Right kidney (tissue), 1 donor: ENCODE results near the gene CPNE6.
"Not testable (repeated sequence)": the region's sequence is repeated elsewhere in the genome, so short reads cannot be mapped to it uniquely, and the experiment has no call there.

Experiments
- DNase-seq: peaks from one replicate; pipeline ENCODE4 v3.0.0-alpha.2; 2016

CPNE6 gene

GRCh38 chr14:24087004-24087403, 15.6 kb downstream of the CPNE6 start:
- no peak for DNase-seq

GRCh38 chr14:24088095-24088494, 16.7 kb downstream of the CPNE6 start:
- no peak for DNase-seq

GRCh38 chr14:24089890-24090289, 18.5 kb downstream of the CPNE6 start:
- DNase-seq: no peak

DNA sequence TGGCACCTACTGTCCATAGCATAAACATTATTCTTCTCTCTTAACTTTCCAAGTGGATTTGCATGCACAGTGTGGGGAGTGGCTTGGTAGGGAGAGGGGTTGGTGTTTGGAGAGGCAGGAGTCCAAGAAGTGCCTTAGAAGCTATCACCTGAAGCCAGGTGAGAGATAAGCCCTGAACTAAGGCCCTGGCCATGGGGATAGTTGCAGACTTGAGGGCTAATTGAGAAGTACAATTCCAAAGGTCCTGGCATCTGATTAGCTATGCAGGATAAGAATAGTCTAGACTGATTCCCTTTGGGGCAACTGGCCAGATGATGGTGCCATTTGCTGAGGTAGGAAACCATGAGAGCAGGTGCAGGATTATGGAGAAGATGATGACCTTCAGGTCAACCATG, 20.7 kb downstream of the CPNE6 start:
- DNase-seq: no peak

DNA sequence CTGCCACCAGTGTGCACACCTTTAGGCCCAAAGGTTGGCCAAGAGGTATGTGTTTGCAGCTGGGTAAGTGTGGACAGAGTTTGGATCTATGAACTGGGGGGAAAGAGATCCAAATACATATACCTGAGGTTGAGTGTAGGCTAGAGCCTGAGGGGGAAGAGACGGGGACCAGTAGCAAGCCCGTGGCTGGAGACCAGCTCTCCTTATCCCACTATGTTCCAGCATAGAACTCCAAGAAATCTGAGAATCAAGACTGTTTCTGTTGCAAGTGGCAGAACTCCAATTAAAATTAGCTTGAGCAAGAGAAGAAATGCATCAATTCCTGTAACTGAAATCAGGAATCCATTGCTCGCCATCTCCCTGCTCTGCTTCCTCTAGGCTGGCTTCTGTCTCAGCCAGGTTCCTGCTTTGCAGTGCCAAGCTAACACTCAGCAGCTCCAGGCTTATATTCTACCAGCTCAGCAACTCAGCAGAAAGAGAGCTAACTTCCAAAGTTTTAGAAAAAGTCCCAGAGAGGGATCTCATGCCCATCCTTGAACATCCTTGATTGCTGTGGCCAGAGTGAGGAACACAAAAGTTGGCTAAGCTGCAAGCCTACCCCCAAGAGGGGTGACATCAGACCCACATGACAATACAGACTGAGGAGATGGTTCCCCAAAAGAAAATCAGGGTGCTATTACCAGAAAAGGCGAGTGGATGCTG, 21.3 kb downstream of the CPNE6 start:
- no peak for DNase-seq

DNA sequence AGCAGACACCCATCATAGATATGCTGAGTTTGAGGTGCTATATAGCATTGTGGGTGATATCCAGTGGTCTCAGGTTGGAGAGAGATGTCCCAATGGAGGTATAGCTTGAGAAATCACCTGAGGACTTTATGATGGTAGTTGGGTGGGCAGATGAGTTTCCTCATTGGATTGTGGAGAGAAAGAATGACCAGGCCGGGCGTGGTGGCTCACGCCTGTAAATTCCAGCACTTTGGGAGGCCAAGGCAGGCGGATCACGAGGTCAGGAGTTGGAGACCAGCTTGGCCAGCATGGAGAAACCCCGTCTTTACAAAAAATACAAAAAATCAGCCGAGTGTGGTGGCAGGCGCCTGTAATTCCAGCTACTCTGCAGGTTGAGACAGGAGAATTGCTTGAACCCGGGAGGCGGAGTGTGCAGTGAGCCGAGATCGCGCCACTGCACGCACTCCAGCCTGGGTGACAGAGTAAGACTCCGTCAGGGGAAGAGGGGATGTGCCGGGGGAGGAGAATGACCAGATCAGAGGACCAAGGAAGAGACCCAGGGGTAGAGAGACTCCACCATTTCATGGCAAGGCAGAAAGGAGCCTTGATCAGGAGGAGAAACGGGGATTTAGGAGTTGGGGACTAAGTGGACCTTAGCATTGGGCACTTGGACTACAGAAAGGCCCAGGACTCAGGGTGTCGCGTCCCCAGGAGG, 22.0 kb downstream of the CPNE6 start:
- DNase-seq: peak; percentile 68

- peak; percentile 92 for DNase-seq
Measured at GRCh38 chr14:24093901-24094840, 22.8 kb downstream of the CPNE6 start, which contains the start of gene PCK2. Gene PCK2, plus strand, starts transcription at chr14:24094311. Its CDS starts 95 bp downstream, at chr14:24094406.

DNA sequence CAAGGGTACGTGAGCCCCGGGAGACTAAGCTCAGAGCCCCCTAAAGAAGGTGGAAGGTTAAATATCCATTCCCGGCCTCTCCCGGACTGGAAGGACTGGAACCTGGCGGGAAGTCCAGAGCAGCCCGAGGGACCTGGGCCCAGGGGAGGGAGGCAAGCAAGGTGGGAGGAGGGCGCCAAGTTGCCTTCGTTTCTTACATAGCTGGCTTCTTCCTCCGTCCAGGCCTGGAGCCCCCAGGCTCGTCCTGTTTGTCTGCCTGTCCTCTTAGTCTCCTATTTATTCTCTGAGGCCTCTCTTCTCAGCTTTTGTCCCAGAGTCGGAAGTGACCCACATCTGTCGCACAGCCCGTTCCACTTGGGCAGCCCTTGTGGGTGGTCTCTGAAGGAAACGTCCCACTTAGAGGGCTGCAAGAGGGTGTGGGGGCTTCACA, 23.5 kb downstream of the CPNE6 start:
- no peak for DNase-seq

GRCh38 chr14:24095271-24096068, 24.1 kb downstream of the CPNE6 start:
- peak; percentile 67 for DNase-seq

DNA sequence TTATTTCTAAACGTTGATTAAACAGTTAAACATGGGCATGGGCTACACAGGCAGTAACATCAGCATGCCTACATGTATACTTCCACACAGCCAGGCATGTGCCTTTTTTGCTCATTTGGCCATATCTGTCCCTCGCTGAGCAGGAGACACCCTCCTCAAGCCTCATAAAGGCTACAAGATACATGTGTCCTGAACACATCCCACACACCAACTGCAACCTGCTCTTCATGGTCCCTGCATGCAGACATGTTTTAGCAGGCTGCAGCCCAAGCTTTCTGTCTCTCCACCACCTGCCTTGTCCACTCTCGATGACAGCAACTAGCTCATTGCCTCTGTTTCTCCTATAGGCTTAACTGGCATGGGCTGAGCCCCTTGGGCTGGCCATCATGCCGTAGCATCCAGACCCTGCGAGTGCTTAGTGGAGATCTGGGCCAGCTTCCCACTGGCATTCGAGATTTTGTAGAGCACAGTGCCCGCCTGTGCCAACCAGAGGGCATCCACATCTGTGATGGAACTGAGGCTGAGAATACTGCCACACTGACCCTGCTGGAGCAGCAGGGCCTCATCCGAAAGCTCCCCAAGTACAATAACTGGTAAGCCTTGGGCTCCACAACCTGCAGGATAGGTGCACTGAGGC, 25.3 kb downstream of the CPNE6 start:
- DNase-seq: no peak

GRCh38 chr14:24098229-24098926, 27.0 kb downstream of the CPNE6 start:
- DNase-seq: no peak

- no peak for DNase-seq
Measured at GRCh38 chr14:24098927-24099813, 27.8 kb downstream of the CPNE6 start.

- DNase-seq: no peak
Measured at GRCh38 chr14:24100197-24100981, 29.0 kb downstream of the CPNE6 start.

- no peak for DNase-seq
Measured at GRCh38 chr14:24100982-24101494, 29.7 kb downstream of the CPNE6 start.

DNA sequence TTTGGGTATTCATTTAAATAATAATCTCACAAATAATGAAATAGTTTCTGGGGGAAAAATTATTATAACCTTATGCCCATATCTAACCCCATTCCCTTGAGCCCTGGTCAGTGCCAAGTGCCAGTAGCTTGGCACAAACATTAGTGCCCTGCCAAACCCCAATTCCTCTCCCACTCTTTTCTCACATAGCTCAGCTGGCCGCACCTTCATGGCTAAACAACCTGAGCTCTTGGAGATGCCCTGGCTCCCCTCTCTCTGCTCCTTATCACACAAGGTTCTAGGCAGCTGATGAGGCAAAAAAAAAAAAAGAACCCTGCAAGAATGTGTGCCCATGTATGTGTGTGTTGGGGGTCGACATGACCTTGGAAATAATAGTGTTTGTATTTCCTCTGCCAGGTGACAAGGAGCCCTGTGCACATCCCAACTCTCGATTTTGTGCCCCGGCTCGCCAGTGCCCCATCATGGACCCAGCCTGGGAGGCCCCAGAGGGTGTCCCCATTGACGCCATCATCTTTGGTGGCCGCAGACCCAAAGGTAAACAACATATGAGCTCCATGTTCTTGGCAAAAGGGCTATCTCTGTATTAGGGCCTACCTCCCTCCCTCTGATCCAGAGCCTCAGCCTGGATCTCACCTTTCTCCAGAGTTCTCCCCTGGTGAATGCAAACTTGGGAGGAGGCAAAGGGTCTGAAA, 31.1 kb downstream of the CPNE6 start:
- DNase-seq: no peak

DNA sequence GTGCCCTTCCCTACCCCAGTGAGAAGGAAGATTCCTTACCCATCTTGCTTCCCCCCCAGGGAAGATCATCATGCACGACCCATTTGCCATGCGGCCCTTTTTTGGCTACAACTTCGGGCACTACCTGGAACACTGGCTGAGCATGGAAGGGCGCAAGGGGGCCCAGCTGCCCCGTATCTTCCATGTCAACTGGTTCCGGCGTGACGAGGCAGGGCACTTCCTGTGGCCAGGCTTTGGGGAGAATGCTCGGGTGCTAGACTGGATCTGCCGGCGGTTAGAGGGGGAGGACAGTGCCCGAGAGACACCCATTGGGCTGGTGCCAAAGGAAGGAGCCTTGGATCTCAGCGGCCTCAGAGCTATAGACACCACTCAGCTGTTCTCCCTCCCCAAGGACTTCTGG, 32.1 kb downstream of the CPNE6 start:
- no peak for DNase-seq

DNA sequence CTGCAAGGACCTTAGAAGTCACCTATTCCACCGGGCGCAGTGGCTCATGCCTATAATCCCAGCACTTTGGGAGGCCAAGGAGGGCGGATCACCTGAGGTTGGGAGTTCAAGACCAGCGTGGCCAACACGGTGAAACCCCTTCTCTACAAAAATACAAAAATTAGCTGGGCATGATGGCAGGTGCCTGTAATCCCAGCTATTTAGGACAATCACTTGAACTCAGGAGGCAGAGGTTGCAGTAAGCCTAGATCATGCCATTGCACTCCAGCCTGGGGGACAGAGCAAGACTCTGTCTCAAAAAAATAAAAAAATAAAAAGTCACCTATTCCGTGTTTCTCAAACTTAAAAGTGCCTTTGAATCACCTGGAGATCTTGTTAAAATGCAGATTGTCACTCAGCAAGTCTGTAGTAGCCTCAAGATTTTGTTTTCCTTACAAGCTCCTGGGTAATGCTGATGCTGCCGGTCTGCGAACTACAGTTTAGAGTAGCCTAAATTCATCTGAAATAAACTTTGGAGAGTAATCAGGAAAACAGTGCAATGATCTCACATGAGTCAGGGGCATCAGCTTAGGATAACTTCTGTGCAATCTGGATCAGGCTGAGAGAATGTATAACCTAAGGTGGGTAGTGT, 34.4 kb downstream of the CPNE6 start:
- not testable (repeated sequence) for DNase-seq
